ENCODE results near the gene IRX1. TPM values are rescaled to one million over a fixed set of nuclear protein-coding genes. Genes with fewer than 3 reads are reported as not detected.

Gene IRX1
- polyA plus RNA-seq, 2 of the 4 experiments (the other 2 are of a cell fraction) = not detected

- TF ChIP-seq CBX8 (IDR thresholded peaks at IDR 0.05) = no peak
- H3K4me3 ChIP-seq = no peak overlapping the region
- no peaks in the 10 kb centered on the region; the same call in 2 of the 3 replicates for H3K9me3 ChIP-seq
- POLR2A ChIA-PET = no interaction called here
- WGBS (ENCODE audit: missing lambda C conversion rate) = 78% methylated on average over 61 of the region's 73 CpGs
- no peak overlapping the region for H3K4me2 ChIP-seq
- no peak overlapping the region for H3K27ac ChIP-seq
- FAIRE-seq = no peak
- DNase-seq (ENCODE audit: low read depth in 1 of 2, low spot score in 1 of 2) = no peak
- CTCF ChIA-PET = no interaction called here
- H3K4me1 ChIP-seq = no peaks in the 10 kb centered on the region
- no peak for ATAC-seq
Measured at GRCh38 chr5:3601911-3602782, 6.5 kb downstream of the IRX1 start.

- no peak for FAIRE-seq
- WGBS (ENCODE audit: missing lambda C conversion rate) = 60% methylated on average over 31 of the region's 45 CpGs
- H3K4me2 ChIP-seq = no peak overlapping the region
- 0 out of 6 replicates have a peak, but pooled peaks of 1 of the 2 experiments have one; percentile 30 for ATAC-seq
- TF ChIP-seq MAX (IDR thresholded peaks at IDR 0.05) = no peak
- no peak for TF ChIP-seq KDM1A (IDR thresholded peaks at IDR 0.05; ENCODE audit: low read depth)
- no peak for TF ChIP-seq EP300 (IDR thresholded peaks at IDR 0.05)
- no peak for TF ChIP-seq PHF8 (IDR thresholded peaks at IDR 0.05; ENCODE audit: borderline replicate concordance, low read depth)
- no peak for TF ChIP-seq JUN (IDR thresholded peaks at IDR 0.05)
- no peak for TF ChIP-seq EHF (CRISPR knock-in tag; IDR thresholded peaks at IDR 0.05)
- TF ChIP-seq CHD4 (IDR thresholded peaks at IDR 0.05; ENCODE audit: borderline replicate concordance) = no peak
- no peak for TF ChIP-seq POLR2A (IDR thresholded peaks at IDR 0.05; ENCODE audit: low read length)
- TF ChIP-seq NR3C1 (IDR thresholded peaks at IDR 0.05) = no peak
- TF ChIP-seq HOXB5 (CRISPR knock-in tag; IDR thresholded peaks at IDR 0.05) = no peak
- TF ChIP-seq E2F6 (IDR thresholded peaks at IDR 0.05; ENCODE audit: borderline replicate concordance, low read depth) = no peak
- H3K4me1 ChIP-seq = no peaks in the 10 kb centered on the region
- H3K27ac ChIP-seq = no peak overlapping the region
- no peaks in the 10 kb centered on the region; the same call in 2 of the 3 replicates for H3K9me3 ChIP-seq
- POLR2A ChIA-PET = no interaction called here
- CTCF ChIA-PET = no interaction called here
- no peak overlapping the region for H3K4me3 ChIP-seq
- DNase-seq (ENCODE audit: low read depth in 1 of 2, low spot score in 1 of 2) = no peak
Measured at GRCh38 chr5:3602785-3603502, 7.3 kb downstream of the IRX1 start.

- Histone ChIP-seq H3K4me1 (no peaks in the 10 kb centered on the region), H3K4me2 (no peak overlapping the region), H3K27ac (no peak overlapping the region), H3K4me3 (no peak overlapping the region), H3K9me3 (no peaks in the 10 kb centered on the region; the same call in 2 of the 3 replicates)
- no peak for DNase-seq (ENCODE audit: low read depth in 1 of 2, low spot score in 1 of 2)
- ATAC-seq = no peak
- CTCF ChIA-PET = no interaction called here
- no peak for TF ChIP-seq BCL3 (IDR thresholded peaks at IDR 0.05)
- TF ChIP-seq JUNB (IDR thresholded peaks at IDR 0.05) = no peak
- TF ChIP-seq ZSCAN20 (CRISPR knock-in tag; IDR thresholded peaks at IDR 0.05) = no peak
- no peak for TF ChIP-seq HEYL (CRISPR knock-in tag; IDR thresholded peaks at IDR 0.05)
- TF ChIP-seq MYC (IDR thresholded peaks at IDR 0.05; ENCODE audit: borderline replicate concordance, low read length) = no peak
- no peak for TF ChIP-seq CEBPB (IDR thresholded peaks at IDR 0.05)
- no peak for TF ChIP-seq EHF (CRISPR knock-in tag; IDR thresholded peaks at IDR 0.05)
- TF ChIP-seq MAX (IDR thresholded peaks at IDR 0.05) = no peak
- TF ChIP-seq ELK1 (IDR thresholded peaks at IDR 0.05; ENCODE audit: low read depth, low read length) = no peak
- TF ChIP-seq NFE2L2 (conservative IDR thresholded peaks at IDR 0.05; ENCODE audit: low read length) = no peak
- no peak for TF ChIP-seq EP300 (IDR thresholded peaks at IDR 0.05)
- no peak for TF ChIP-seq HMGXB4 (CRISPR knock-in tag; IDR thresholded peaks at IDR 0.05; ENCODE audit: borderline replicate concordance)
- no peak for TF ChIP-seq FOSB (CRISPR knock-in tag; IDR thresholded peaks at IDR 0.05)
- no peak for FAIRE-seq
- WGBS (ENCODE audit: missing lambda C conversion rate) = 53% methylated on average over 9 of the region's 9 CpGs
- POLR2A ChIA-PET = no interaction called here
Measured at GRCh38 chr5:3604501-3604900, 8.9 kb downstream of the IRX1 start.
